Measurements from ENCODE around the gene PRKG1.
"Not testable (repeated sequence)": the region's sequence is repeated elsewhere in the genome, so short reads cannot be mapped to it uniquely, and the experiment has no call there.

The PRKG1 gene

DNA sequence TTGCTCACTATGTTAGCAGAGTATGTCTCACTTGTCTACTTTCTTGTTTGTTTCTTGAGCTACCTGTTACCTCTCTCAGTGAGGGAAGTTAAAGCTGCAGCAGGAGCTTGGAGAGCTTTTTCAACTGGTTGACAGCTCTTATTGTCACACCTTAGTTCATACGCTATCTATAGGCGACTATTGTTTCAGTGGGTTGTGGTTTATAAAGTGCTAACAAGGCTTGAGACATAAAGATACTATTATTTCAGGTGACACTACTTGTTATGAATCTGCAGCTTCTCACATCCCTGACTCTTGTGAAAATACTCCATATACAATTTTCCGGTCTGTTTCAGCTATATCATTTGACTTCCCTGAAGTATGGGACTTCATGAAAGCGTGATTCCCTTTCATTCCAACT, 457.8 kb downstream of the PRKG1 start:
- DNase-seq: no peak

DNA sequence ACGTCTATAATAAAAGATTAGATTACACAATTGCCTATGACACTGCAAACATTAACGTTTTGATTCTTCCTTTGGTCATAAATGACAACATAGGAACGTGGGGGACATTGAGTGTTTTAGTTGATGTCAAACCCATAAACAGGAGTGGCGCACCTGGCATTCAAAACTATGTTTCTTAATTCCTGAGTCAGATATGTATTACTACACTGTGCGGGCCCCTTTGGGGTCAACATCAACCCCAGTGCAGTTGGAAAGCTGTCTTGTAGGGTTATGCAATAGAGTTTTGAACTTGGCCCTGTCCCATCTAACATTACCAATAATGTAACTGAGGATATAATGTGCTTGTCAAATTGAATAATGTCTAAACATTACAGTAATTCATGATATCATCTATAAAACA, 468.6 kb downstream of the PRKG1 start:
- no peak for DNase-seq

DNA sequence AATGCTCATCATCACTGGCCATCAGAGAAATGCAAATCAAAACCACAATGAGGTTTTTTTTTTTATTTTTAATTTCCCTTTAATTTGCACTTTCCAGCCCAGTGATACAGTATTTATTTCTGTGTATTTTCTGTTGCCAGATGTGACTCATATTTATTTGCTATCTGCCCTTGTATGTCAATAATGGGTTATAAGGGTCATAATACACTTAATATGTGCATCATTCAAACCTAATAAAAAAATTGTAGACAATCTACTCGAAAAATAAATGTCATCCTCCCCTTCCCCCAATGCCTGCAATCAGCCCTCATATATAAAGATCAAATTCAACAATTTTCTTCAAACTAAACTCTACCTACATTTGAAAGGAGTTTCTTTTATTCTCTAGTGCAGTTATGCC, 470.6 kb downstream of the PRKG1 start:
- DNase-seq: no peak

DNA sequence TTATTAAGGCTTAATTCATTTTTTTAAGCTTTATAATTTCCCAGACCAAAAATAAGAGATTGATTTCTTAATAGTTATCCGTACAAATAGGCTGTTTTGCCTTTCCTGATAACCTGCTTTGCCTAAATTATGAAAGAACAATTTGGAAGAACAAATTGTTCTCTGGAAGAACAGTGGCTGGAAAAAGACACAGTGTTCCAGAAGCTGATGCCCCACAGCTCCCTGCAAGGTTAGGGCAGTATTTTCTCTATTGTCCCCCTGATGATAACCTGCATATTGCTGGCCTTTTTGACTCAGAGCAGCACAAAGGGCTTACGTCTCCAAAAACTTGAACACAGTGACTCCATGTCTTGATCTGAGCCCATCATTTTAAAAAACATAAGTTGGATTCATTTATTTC, 473.7 kb downstream of the PRKG1 start:
- no peak for DNase-seq

DNA sequence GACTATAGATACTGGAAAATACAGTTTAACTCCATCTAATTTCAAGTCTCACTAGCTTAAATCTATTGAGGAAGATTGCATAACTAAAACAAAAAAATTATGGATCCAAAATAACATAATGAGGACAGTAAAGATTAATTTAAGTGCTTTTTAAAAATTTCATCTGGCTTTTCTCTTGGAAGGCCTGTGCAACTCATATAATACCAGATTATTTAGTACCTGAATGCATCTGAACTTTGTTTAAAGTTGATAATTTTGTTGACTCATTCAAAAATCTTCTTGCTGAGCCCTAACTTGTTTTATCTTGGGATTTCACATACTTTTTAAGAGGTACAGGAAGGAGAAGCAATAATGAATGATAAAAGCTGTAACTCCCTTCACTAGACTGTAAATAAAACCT, 478.6 kb downstream of the PRKG1 start:
- DNase-seq: no peak

DNA sequence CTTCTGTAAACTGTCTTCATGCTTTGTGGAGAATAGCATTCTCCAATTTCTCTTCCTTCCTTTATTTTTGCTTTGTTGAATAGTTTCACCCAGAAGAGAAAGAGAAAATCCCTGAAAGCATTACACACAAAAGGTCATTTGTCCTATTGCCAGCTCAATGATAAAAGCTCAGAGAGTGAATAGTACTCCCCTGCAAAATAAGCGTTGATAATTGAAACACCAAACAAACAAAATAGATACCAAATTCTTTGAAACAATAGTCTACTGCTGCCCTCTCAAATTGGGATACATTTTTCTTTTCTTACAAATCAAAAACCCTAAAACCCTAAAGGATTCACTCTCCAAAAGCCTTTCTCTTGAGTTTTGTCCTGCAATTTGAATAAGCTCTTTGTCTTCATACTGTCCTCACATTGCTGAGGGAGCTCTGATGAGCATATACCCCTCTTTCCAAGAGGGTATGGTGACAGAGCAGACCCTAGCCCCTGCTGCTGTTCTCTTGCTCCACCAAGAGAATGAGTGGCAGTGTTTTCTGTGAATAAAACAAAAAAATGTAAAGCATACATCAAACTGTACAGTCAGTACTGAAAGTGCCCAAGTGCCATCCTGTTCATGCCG, 490.7 kb downstream of the PRKG1 start:
- DNase-seq: no peak

DNA sequence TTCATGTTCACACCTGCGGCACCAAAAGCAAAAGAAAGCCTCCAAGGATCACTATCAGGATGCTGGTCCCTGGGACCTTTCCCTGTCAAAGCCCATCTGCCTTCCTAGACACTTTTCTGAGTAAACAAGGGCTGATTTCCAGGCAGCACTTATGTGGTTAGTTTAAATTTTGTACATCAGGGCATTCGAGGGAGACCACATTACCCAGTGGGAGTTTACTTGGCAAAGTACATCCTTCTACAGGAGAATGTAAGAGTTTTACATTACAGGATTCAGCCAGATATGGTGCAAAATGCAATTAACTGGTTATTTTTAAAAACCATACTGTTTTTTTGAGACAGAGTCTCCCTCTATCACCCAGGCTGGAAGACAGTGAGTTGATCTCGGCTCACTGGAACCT, 493.0 kb downstream of the PRKG1 start:
- no peak for DNase-seq

DNA sequence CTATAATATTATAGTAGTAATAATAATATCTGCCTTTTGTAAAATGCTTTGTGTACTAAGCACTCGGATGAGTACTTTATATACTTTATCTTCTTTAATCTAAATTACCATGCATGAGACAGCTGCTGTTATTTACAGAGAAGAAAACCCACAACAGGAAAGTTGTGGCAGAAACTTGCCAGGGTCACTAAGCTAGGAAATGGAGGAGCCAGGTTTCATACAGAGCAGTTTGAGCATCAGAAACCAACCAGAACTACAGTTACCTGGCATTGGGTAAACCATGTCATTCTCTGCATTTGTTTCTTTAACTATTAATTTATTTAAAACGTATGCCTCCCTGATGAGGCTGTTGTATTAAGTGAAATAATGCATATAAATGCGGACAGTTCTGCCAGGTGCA, 495.2 kb downstream of the PRKG1 start:
- DNase-seq: no peak

DNA sequence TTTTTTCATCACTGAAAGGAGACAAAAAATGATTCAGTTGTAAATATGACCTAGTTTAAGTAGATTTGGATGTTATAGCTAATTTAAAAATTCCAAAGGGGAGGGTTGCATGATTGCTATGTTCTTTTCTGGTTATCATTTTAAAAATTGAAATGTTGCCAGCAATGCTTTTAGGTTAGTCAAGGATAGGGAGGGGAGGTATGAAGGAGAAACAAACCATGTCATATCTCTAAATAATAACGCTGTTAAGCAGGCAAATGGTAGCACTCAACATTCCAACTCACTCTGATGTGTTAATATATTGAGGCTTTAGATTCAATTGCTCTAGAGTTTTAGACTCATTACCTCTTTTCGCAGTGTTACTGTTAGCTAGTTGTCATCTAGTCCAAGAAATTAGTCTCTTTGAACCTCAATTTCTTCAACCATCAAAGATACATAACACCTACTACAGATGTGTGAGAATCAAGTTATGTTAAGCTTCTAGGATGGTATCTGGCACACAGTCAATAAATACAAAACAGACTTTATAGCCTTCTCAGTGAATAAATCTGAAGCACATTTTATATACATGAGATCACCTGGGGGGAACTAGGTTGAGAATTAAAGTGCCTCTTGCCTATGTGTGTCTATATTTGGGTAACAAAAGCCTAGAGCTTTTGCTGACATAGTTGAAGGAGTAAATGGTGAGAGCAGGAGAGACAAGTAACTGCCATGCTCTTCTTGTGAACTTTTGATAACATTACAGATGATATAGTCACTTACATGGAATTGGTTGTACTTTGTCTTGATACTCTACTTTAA, 500.2 kb downstream of the PRKG1 start:
- DNase-seq: no peak

DNA sequence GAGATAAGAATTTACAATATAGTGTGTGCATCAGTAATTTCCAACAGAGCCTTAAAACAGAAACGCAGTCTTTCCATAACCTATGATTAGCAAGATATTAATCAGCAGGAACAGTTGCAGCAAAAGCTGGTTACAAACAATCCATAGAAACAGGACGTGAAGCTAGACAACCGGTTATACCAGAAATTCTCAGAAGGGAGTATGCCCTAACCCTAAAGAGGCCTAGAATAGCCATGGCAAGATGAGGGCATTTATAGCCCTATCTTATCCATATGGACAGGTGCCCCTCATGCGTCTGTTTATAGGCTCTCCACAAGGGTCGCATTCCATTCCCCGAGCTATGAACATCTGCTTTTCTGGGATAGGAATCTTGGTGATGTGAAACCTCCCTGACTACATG, 506.9 kb downstream of the PRKG1 start:
- not testable (repeated sequence) for DNase-seq

DNA sequence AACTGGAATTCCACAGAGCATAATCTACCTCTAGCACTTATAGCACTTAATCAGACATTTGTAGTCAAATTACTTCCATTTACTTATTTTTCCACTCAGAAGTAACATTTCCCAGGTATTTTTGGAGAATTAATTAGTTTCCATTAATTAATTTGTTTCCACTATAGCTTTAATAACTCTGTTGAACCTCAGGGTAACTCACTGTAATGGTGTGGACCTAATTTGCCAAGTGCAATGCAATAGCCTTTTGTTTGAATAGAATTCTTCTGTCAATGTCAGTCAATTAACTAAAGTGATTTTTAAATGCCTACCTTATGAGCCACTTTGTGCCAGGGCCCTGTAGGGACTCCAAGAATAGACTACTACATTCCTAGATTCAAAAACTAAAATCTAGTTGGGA, 509.7 kb downstream of the PRKG1 start:
- DNase-seq: no peak

DNA sequence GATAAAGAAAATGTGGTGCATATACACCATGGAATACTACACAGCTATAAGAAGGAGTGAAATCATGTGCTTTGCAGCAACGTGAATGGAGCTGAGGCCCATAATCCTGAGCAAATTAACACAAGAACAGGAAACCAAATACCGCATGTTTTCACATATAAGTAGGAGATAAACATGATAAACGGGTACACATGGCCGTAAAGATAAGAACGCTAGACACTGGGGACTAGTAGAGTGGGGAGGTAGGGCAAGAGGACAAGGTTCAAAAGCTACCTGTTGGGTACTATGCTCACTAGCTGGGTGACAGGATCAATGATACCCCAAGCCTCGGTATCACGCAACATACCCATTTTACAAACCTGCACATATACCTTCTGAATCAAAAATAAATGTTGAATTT, 511.5 kb downstream of the PRKG1 start:
- no peak for DNase-seq

DNA sequence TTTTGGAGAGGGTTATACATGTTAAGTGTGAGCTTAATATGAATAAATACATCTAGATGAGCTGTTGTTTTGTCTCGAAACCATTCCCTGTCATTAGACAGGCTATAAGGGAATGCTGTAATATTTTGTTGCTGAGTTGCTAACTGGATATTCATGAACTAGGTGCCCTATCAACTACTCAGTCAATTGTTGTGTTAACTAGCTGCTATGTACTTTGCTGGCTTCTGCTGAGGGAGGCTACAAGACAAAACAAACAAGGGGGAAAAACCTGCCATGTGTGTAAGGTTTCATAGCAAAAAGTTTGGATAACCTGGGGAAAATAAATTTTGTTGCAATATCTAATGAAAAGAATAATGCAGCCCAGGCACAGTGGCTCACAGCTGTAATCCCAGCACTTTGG, 514.7 kb downstream of the PRKG1 start:
- no peak for DNase-seq

DNA sequence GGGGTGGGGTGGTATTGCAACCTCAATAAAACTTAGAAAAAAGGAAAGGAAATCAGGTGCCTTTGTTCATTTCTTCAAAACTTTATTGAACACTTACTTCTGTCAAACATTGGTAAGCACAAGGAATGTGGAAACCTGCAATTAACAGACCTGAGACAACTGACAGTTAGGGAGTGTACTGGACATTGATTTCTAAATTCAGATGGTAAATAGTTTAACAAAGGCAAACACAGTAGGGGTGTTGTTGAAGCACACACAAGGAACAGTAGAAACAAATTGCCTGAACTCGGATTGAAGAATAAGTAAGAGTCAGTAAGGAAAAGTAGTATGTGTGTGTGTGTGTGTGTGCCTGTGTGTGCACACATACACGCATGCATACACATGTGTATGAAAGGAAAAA, 516.5 kb downstream of the PRKG1 start:
- no peak for DNase-seq

DNA sequence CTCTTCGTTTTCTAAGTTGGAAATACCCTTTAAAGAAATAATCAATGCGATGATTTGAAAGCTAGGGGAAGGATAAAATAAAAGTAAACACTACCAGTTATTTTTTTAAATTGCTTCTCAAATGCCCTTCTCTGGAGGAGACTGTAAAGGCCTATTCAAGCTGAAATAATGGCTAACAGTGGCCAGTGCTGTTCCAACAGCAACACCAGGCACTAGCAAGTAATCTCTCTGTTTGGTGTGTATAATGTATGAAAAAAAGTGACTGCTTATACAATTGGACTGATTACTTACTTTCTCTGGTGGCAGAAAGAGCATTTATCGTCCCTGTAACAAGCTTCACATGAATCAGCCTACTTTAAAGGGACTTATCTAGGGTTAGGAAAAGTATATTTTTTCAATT, 522.4 kb downstream of the PRKG1 start:
- DNase-seq: no peak

DNA sequence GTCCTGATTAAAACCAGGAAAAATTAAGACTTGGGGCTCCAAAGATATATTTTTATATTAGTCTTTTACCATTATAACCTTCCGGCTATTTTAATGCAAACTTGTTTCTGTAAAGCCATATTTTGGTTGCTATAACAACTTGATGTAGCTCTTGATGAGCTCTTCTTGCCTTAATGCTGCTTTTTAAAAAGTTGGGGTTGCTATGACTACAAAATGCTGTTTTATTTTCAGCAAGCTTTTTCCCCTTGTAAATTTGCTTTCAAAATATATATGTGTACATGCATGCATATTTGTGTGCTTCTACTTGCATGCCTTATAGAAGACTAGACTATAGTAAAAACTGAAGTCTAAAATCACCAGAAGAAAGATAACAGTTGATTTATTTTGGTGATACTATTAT, 525.4 kb downstream of the PRKG1 start:
- no peak for DNase-seq

DNA sequence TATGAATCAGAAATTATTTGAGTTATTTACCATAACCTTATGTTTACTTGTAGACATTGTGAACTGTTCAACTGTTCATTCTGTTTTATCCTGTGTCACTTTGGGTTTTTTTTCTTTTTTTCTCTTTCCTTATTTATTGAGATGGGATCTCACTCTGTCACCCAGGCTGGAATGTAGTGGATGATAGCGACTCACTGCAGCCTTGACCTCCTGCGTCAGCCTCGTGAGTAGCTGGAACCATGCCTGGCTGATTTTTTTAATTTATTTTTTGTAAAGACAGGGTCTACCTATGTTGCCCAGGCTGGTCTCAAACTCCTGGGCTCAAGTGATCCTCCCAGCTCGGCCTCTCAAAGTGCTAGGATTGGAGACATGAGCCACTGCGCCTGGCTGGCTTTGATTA, 528.0 kb downstream of the PRKG1 start:
- DNase-seq: no peak

DNA sequence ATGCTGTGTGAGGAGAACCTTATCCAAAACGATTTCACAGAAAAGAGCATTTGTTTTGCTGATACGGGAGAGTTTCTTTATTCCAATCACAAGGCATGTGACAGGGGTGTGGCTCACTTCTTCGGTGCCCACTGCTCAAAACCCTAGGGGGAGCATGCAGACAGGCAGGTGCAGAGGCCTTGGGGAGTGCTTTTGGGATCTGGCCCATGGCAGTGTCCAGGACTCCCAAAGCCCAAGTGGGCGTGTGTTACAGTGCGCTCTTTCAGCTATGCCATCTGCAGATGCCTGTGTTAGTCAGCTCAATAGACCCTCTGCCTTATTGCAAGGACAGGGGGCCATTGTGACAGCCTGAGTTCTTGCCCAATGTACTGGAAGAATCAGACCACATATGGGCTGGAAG, 530.3 kb downstream of the PRKG1 start:
- DNase-seq: no peak

DNA sequence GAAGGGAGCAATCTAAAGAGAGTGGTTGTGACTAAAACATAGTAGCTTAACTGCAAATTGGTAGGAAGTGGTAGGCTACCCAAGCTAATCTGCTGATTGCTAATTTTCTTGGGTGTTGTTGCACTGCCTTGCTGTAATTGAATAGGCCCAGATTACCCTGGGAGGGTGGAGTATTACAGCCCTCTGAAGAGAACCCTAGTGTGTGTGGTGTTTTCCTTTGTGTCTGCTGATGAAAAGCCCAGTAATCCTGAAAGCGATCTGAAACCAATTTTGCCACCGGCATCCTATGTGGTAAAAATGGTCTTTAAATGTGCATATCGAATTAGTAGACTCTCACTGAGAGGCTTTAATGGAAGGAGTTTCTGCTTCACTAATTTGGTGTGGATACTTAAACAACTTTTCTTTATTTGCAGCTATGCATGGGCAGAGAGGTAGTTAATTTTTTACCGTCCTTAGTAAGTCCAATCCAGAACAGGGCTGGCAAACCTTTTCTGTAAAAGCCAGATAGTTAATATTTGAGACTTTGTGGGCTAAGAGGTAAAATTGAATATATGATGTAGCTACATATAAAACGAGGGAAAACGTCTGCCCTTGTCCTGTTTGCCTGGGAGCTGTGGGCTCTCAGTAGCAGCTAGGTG, 532.7 kb downstream of the PRKG1 start:
- no peak for DNase-seq

DNA sequence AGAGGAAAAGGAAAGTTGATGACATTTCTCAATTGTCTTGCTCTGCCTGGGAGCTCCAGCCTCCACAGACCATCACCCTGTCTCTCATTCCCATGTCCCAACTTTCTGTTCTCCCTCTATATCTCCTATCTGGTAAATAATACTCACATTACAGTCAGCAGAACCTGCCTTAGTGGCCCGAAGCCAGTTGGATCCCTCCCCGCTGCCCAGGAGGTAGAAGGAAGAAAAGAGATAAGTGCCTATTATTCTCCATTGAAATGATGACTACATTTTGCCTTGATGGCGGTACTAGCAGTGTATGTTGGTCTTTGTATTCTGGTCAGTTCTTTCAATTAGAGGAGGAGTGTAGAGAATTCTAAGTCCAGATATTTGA, 533.2 kb downstream of the PRKG1 start:
- DNase-seq: no peak

DNA sequence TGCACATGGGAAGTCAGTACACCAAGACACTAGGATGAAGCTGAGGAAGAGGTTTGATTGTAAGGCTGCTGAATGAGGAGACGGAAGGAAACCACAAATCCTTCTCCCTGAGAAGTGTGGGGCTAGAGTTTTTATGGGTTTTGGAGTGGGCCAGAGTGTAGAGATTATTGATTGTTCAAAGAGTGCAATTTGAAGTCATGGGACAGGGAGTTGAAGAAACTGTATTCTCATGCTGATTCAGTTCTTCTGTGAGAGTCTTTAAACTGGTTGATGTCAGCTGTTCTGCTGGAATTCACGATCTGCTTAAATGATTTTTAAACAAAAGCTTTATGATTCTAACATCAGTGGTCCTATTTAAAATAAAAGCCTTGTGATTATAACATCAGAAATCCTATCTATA, 533.9 kb downstream of the PRKG1 start:
- DNase-seq: no peak

DNA sequence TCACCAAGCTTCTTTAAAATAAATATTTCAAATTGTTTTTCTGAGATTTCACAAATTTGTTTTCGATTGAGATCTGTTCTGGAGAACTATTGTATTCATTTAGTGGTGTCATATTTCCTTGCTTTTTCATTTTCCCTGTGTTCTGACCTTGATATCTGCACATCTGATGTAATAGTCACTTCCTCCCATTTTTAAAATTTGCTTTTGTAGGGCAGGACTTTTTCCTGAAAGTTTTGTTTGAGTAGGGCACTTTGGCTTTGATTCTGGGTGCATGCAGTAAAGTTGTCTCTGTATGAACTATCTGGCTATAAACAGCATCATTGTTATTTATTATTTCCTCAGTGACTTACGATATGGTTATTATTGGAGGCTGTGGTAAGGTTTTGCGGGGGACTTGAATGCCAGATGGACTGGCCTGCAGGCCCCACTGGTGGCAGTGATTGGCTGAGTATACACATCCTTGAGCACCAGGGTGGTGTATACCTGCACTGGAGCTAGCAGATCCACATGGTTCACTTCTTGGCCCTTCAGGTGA, 541.5 kb downstream of the PRKG1 start:
- DNase-seq: no peak

DNA sequence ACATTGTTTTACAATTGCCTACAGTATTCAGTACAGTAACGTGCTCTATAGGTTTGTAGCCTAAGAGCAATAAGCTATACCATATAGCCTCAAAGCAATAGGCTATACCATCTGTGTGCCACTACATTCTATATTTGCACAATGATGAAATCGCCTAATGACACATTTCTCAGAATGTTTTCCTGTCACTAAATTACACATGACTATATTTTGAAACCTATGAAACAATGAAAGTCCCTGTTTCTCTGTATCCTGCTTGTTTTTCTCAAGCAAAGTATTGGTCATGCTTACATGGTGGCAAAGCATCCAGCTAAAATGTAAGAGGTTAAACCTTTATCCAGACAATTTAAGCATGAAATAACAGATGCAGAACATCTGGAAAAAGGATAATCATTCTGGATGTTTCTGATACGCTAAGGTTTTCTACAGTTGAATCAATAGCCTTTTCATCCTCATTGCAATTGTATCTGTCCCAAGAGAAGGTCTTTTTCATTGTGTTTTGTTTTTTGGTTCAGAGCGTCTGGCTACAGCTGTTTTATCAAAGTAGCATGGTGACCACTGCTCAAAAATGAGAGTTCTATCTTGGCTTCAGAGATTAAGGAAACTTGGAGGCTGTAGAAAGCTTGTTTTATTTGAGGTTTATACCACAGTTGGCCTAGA, 543.4 kb downstream of the PRKG1 start:
- no peak for DNase-seq

DNA sequence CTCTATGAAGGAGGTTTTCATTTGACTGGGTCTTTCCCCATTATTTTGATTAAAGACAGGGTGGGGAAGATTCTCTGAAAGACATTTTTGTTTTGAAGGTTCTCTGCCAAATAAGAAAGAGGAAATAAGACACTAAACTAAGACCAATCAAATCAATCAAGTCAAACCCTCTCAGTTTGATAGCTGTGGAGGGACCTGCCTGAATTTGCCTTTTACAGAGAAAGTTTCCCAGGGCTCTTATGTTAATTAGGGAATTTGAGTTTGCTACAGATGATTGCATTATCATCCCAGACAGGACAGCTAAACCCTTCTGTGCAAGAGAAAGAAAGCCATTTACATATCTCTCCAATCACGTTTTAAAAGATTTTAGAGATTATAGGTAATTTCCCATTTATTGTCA, 545.1 kb downstream of the PRKG1 start:
- no peak for DNase-seq
